Measurements from ENCODE around the gene TMCC3. TPM values are rescaled to one million over a fixed set of nuclear protein-coding genes. Genes with fewer than 3 reads are reported as not detected.

The TMCC3 gene
- total RNA-seq, 4 donors from 2014 or later = 11.2 to 18.1 (median 16.4) TPM

- no peak overlapping the region for H3K4me3 ChIP-seq
- H3K4me1 ChIP-seq = peaks cover 8% of the 10 kb centered on the region
- TF ChIP-seq POLR2AphosphoS5 (IDR thresholded peaks at IDR 0.05) (no peak), POLR2A (IDR thresholded peaks at IDR 0.05) (no peak), CTCF (IDR thresholded peaks at IDR 0.05) (no peak), EP300 (IDR thresholded peaks at IDR 0.05) (no peak)
- WGBS = 63% methylated on average over 6 of the region's 6 CpGs
- no peak for DNase-seq (ENCODE audit: low spot score in 2 of 2)
- no peak overlapping the region for H3K27ac ChIP-seq
- no peaks in the 10 kb centered on the region for H3K36me3 ChIP-seq
- H3K9me3 ChIP-seq = no peaks in the 10 kb centered on the region
- H3K27me3 ChIP-seq = no peaks in the 10 kb centered on the region
These were observed 58.3 kb downstream of the TMCC3 start for GRCh38 chr12:94592080-94592479.

GRCh38 chr12:94590428-94590827, 59.9 kb downstream of the TMCC3 start:
- H3K4me1 ChIP-seq = peaks cover 13% of the 10 kb centered on the region
- TF ChIP-seq EP300 (IDR thresholded peaks at IDR 0.05) = no peak
- TF ChIP-seq CTCF (IDR thresholded peaks at IDR 0.05) = no peak
- no peak for TF ChIP-seq POLR2A (IDR thresholded peaks at IDR 0.05)
- no peak for TF ChIP-seq POLR2AphosphoS5 (IDR thresholded peaks at IDR 0.05)

GRCh38 chr12:94589591-94590001, 60.8 kb downstream of the TMCC3 start:
- no peaks in the 10 kb centered on the region for H3K9me3 ChIP-seq
- peaks cover 13% of the 10 kb centered on the region for H3K4me1 ChIP-seq
- no peak for DNase-seq (ENCODE audit: low spot score in 2 of 2)
- whole genome bisulfite sequencing = 70% methylated on average over 5 of the region's 5 CpGs
- no peak overlapping the region for H3K27ac ChIP-seq
- H3K27me3 ChIP-seq = no peaks in the 10 kb centered on the region
- H3K4me3 ChIP-seq = no peak overlapping the region
- no peaks in the 10 kb centered on the region for H3K36me3 ChIP-seq
- no peak for TF ChIP-seq POLR2A (IDR thresholded peaks at IDR 0.05)
- TF ChIP-seq CTCF (IDR thresholded peaks at IDR 0.05) = no peak
- TF ChIP-seq POLR2AphosphoS5 (IDR thresholded peaks at IDR 0.05) = no peak
- no peak for TF ChIP-seq EP300 (IDR thresholded peaks at IDR 0.05)

More at GRCh38 chr12:94590428-94590827, 59.9 kb downstream of the TMCC3 start:
- no peak overlapping the region for H3K27ac ChIP-seq
- H3K36me3 ChIP-seq = no peaks in the 10 kb centered on the region
- H3K4me3 ChIP-seq = no peak overlapping the region
- 95% methylated on average over 8 of the region's 8 CpGs for WGBS
- no peaks in the 10 kb centered on the region for H3K27me3 ChIP-seq
- H3K9me3 ChIP-seq = no peaks in the 10 kb centered on the region
- no peak for DNase-seq (ENCODE audit: low spot score in 2 of 2)

- Histone ChIP-seq H3K27ac (no peak overlapping the region), H3K36me3 (no peaks in the 10 kb centered on the region), H3K4me1 (peaks cover 13% of the 10 kb centered on the region), H3K27me3 (no peaks in the 10 kb centered on the region), H3K9me3 (no peaks in the 10 kb centered on the region), H3K4me3 (no peak overlapping the region)
- no peak for DNase-seq (ENCODE audit: low spot score in 2 of 2)
- TF ChIP-seq EP300 (IDR thresholded peaks at IDR 0.05) = no peak
- TF ChIP-seq POLR2AphosphoS5 (IDR thresholded peaks at IDR 0.05) = no peak
- TF ChIP-seq POLR2A (IDR thresholded peaks at IDR 0.05) = no peak
- no peak for TF ChIP-seq CTCF (IDR thresholded peaks at IDR 0.05)
- 62% methylated on average over 4 of the region's 4 CpGs for WGBS
These were observed 62.0 kb downstream of the TMCC3 start for GRCh38 chr12:94588346-94588745.

GRCh38 chr12:94587266-94588241, 62.8 kb downstream of the TMCC3 start:
- 73% methylated on average over 9 of the region's 14 CpGs for WGBS
- Histone ChIP-seq H3K36me3 (no peaks in the 10 kb centered on the region), H3K4me1 (peaks cover 13% of the 10 kb centered on the region), H3K4me3 (no peak overlapping the region), H3K27me3 (no peaks in the 10 kb centered on the region), H3K27ac (no peak overlapping the region), H3K9me3 (no peaks in the 10 kb centered on the region)
- DNase-seq (ENCODE audit: low spot score in 2 of 2) = no peak
- TF ChIP-seq POLR2A (IDR thresholded peaks at IDR 0.05) (no peak), CTCF (IDR thresholded peaks at IDR 0.05) (no peak), POLR2AphosphoS5 (IDR thresholded peaks at IDR 0.05) (no peak), EP300 (IDR thresholded peaks at IDR 0.05) (no peak)

Measured in suprapubic skin (tissue), 4 donors.